Loucy (cell line): Measurements from ENCODE around the gene KCNK18.

Experiments used
- H2AFZ ChIP-seq: fragments of 200-600 bp; sonication (generic); 2 replicates; pipeline ENCODE4 v1.6.0; 2016; ENCODE audit warnings: antibody characterized with exemption, mild to moderate bottlenecking, low read length, moderate library complexity
- H3F3A ChIP-seq: fragments of 200-600 bp; 2 replicates; pipeline ENCODE4 v1.6.0; 2016; ENCODE audit warnings: antibody characterized with exemption, low read depth, mild to moderate bottlenecking
- H3K27me3 ChIP-seq: fragments of 200-600 bp; sonication (generic); 2 replicates; pipeline ENCODE4 v1.6.1; 2014; ENCODE audit warnings: low read length, mild to moderate bottlenecking; ENCODE audit not compliant: insufficient read depth, poor library complexity, severe bottlenecking
- H3K36me3 ChIP-seq: fragments of 200-600 bp; sonication (generic); 2 replicates; pipeline ENCODE4 v1.6.1; 2016; ENCODE audit warnings: low read length; ENCODE audit not compliant: insufficient read depth
- H3K4me1 ChIP-seq: fragments of 200-600 bp; sonication (generic); 2 replicates; pipeline ENCODE4 v1.5.1; 2014; ENCODE audit warnings: low read length, mild to moderate bottlenecking; ENCODE audit not compliant: insufficient read depth, poor library complexity, severe bottlenecking
- H3K4me2 ChIP-seq: fragments of 200-600 bp; sonication (generic); 2 replicates; pipeline ENCODE4 v1.6.0; 2014; ENCODE audit warnings: antibody characterized with exemption, low read length, low read depth, mild to moderate bottlenecking; ENCODE audit not compliant: poor library complexity, severe bottlenecking
- H3K4me3 ChIP-seq: fragments of 200-600 bp; sonication (generic); 2 replicates; pipeline ENCODE4 v1.5.1; 2014; ENCODE audit warnings: low read length, mild to moderate bottlenecking, mixed read lengths; ENCODE audit not compliant: poor library complexity, severe bottlenecking
- H3K79me2 ChIP-seq: fragments of 200-600 bp; sonication (generic); 2 replicates; pipeline ENCODE4 v1.6.1; 2014; ENCODE audit warnings: low read length; ENCODE audit not compliant: insufficient read depth
- H3K9ac ChIP-seq: fragments of 200-600 bp; sonication (generic); 2 replicates; pipeline ENCODE4 v1.6.0; 2014; ENCODE audit warnings: mild to moderate bottlenecking, low read depth, low read length, moderate library complexity; ENCODE audit not compliant: poor library complexity, severe bottlenecking
- H3K9me2 ChIP-seq: fragments of 200-600 bp; sonication (generic); replicated peaks from 2 replicates; pipeline ENCODE4 v1.6.1; 2016; ENCODE audit warnings: low read depth, low read length, mixed read lengths
- H3K9me3 ChIP-seq: fragments of 200-600 bp; sonication (generic); 2 replicates; pipeline ENCODE4 v1.6.1; 2014; ENCODE audit warnings: mild to moderate bottlenecking, antibody characterized with exemption, low read length, low read depth; ENCODE audit not compliant: insufficient read depth
- H4K20me1 ChIP-seq: fragments of 200-600 bp; sonication (generic); 2 replicates; pipeline ENCODE4 v1.6.0; 2014; ENCODE audit warnings: antibody characterized with exemption, low read length, mild to moderate bottlenecking; ENCODE audit not compliant: insufficient read depth, poor library complexity, severe bottlenecking
- CTCF ChIP-seq: fragments of 200-600 bp; sonication (generic); conservative IDR thresholded peaks from 2 replicates; pipeline ENCODE4 v1.5.1; 2014; ENCODE audit warnings: mild to moderate bottlenecking, antibody characterized with exemption, low read length
- EZH2phosphoT487 ChIP-seq: fragments of 200-600 bp; IDR thresholded peaks from 2 replicates; pipeline ENCODE4 v1.6.1; 2018; ENCODE audit warnings: antibody characterized with exemption, mild to moderate bottlenecking, moderate library complexity, borderline replicate concordance

Gene KCNK18

GRCh38 chr10:117165538-117166417, 31.5 kb upstream of the KCNK18 start:
- Histone ChIP-seq H3K4me2 (no peak overlapping the region), H3K4me3 (no peak overlapping the region), H3F3A (no peaks in the 10 kb centered on the region), H3K9me3 (no peaks in the 10 kb centered on the region), H3K4me1 (no peaks in the 10 kb centered on the region), H3K9me2 (no peaks in the 10 kb centered on the region), H3K79me2 (no peaks in the 10 kb centered on the region), H3K9ac (no peak overlapping the region), H3K36me3 (no peaks in the 10 kb centered on the region), H2AFZ (no peak overlapping the region), H3K27me3 (no peaks in the 10 kb centered on the region), H4K20me1 (no peaks in the 10 kb centered on the region)
- TF ChIP-seq EZH2phosphoT487 (no peak), CTCF (no peak)

- H3K4me2 ChIP-seq = no peak overlapping the region
- H3K4me1 ChIP-seq = no peaks in the 10 kb centered on the region
- no peak overlapping the region for H2AFZ ChIP-seq
- H4K20me1 ChIP-seq = no peaks in the 10 kb centered on the region
- H3K79me2 ChIP-seq = no peaks in the 10 kb centered on the region
- no peaks in the 10 kb centered on the region for H3K36me3 ChIP-seq
- no peak overlapping the region for H3K4me3 ChIP-seq
- no peak for TF ChIP-seq EZH2phosphoT487
- no peak for TF ChIP-seq CTCF
- no peaks in the 10 kb centered on the region for H3K9me2 ChIP-seq
- H3F3A ChIP-seq = no peaks in the 10 kb centered on the region
- H3K9me3 ChIP-seq = no peaks in the 10 kb centered on the region
- no peaks in the 10 kb centered on the region for H3K27me3 ChIP-seq
- H3K9ac ChIP-seq = no peak overlapping the region
Observed at GRCh38 chr10:117166418-117167345, 30.6 kb upstream of the KCNK18 start.

GRCh38 chr10:117167346-117167788, 29.9 kb upstream of the KCNK18 start:
- no peaks in the 10 kb centered on the region for H3K36me3 ChIP-seq

More at GRCh38 chr10:117167346-117167788, 29.9 kb upstream of the KCNK18 start:
- no peak overlapping the region for H3K4me3 ChIP-seq
- H3K79me2 ChIP-seq = no peaks in the 10 kb centered on the region
- no peak overlapping the region for H3K4me2 ChIP-seq
- no peak overlapping the region for H2AFZ ChIP-seq
- H3K27me3 ChIP-seq = no peaks in the 10 kb centered on the region
- TF ChIP-seq CTCF = no peak
- TF ChIP-seq EZH2phosphoT487 = no peak
- H4K20me1 ChIP-seq = no peaks in the 10 kb centered on the region
- H3K9me2 ChIP-seq = no peaks in the 10 kb centered on the region
- H3K4me1 ChIP-seq = no peaks in the 10 kb centered on the region
- no peaks in the 10 kb centered on the region for H3F3A ChIP-seq
- no peaks in the 10 kb centered on the region for H3K9me3 ChIP-seq
- H3K9ac ChIP-seq = no peak overlapping the region
